Caco-2 (cell line): ENCODE data around the gene GINS1. TPM values are rescaled to one million over a fixed set of nuclear protein-coding genes. Genes with fewer than 3 reads are reported as not detected.

Experiments used
- BruUV-seq: library from RNA; stranded (reverse); fragments of 400-500 nt; replicated peaks from 2 replicates; lab custom pipeline; 2021; lab: Mats Ljungman, UMichigan
- CTCF ChIA-PET: fragments of 300-600 bp; sonication (Branson Sonifier 250); formaldehyde crosslinking; loops from one replicate; lab custom pipeline; 2022; ENCODE audit warnings: antibody characterized with exemption; lab: Charles Lee
- POLR2A ChIA-PET: fragments of 300-600 bp; sonication (Branson Sonifier 250); formaldehyde crosslinking; loops from one replicate; lab custom pipeline; 2022; ENCODE audit warnings: antibody characterized with exemption; lab: Charles Lee
- DNase-seq, 2 experiments: peaks; one replicate each; pipeline versions ENCODE4 v3.0.0 to v3.0.0-alpha.2; 2020 to 2022
- H3K27me3 ChIP-seq: replicated peaks from 2 replicates; pipeline ENCODE4 v1.6.0; 2011; ENCODE audit warnings: low read length; ENCODE audit not compliant: control insufficient read depth, insufficient read depth
- H3K36me3 ChIP-seq: 2 replicates; pipeline ENCODE4 v1.5.1; 2011; ENCODE audit warnings: low read length; ENCODE audit not compliant: control insufficient read depth, insufficient read depth
- H3K4me1 ChIP-seq: fragments of 250-450 bp; sonication (Bioruptor Pico); 2 replicates; pipeline ENCODE4 v1.5.1; 2020; ENCODE audit warnings: mild to moderate bottlenecking
- H3K4me3 ChIP-seq: 2 replicates; pipeline ENCODE4 v1.5.1; 2011; ENCODE audit warnings: low read depth, mild to moderate bottlenecking, control low read depth, low read length
- H3K9me3 ChIP-seq: fragments of 250-450 bp; sonication (Bioruptor Pico); 2 replicates; pipeline ENCODE4 v1.5.1; 2020; ENCODE audit warnings: mild to moderate bottlenecking, moderate library complexity
- H3K27ac Mint-ChIP-seq: one replicate; pipeline ENCODE4 v1.8.0; 2022; ENCODE audit warnings: mixed read lengths; ENCODE audit not compliant: unreplicated experiment
- H3K27me3 Mint-ChIP-seq: one replicate; pipeline ENCODE4 v1.8.0; 2022; ENCODE audit warnings: mixed read lengths; ENCODE audit not compliant: insufficient read depth, unreplicated experiment
- H3K36me3 Mint-ChIP-seq: one replicate; pipeline ENCODE4 v1.8.0; 2022; ENCODE audit warnings: mild to moderate bottlenecking, mixed read lengths; ENCODE audit not compliant: insufficient read depth, unreplicated experiment
- H3K4me1 Mint-ChIP-seq: one replicate; pipeline ENCODE4 v1.8.0; 2022; ENCODE audit warnings: low read depth, mixed read lengths; ENCODE audit not compliant: unreplicated experiment
- H3K4me3 Mint-ChIP-seq: one replicate; pipeline ENCODE4 v1.8.0; 2022; ENCODE audit warnings: mild to moderate bottlenecking, moderate library complexity, mixed read lengths; ENCODE audit not compliant: unreplicated experiment
- H3K9me3 Mint-ChIP-seq: one replicate; pipeline ENCODE4 v1.8.0; 2022; ENCODE audit warnings: mixed read lengths; ENCODE audit not compliant: unreplicated experiment
- intact Hi-C: fragments of 100-400 bp; cut with micrococcal nuclease; formaldehyde crosslinking; loops from one replicate; pipeline ENCODE4 v1.10.0; 2022; ENCODE audit not compliant: unreplicated experiment
- total RNA-seq: library from RNA; stranded (reverse); gene quantifications from 2 replicates; pipeline ENCODE4 v1.2.3, GENCODE V29; 2022
- TF ChIP-seq, protein P1 (sequence below), 2 experiments: fragments of 200-600 bp in 1 of 2; IDR thresholded peaks; 1 replicate in 1 of 2; 2 replicates in 1 of 2; pipeline versions ENCODE4 v1.5.1 to v1.8.0; 2011 to 2022; ENCODE audit warnings: antibody characterized with exemption in 1 of 2, control low read depth in 1 of 2, inconsistent platforms in 1 of 2, low read depth in 1 of 2, low read length in 1 of 2, mild to moderate bottlenecking in 1 of 2, moderate library complexity in 1 of 2; ENCODE audit not compliant: insufficient read depth in 1 of 2, severe bottlenecking in 1 of 2, unreplicated experiment in 1 of 2

GINS1 gene
- total RNA-seq, 1 experiment from 2014 or later: 50.9 TPM

DNA sequence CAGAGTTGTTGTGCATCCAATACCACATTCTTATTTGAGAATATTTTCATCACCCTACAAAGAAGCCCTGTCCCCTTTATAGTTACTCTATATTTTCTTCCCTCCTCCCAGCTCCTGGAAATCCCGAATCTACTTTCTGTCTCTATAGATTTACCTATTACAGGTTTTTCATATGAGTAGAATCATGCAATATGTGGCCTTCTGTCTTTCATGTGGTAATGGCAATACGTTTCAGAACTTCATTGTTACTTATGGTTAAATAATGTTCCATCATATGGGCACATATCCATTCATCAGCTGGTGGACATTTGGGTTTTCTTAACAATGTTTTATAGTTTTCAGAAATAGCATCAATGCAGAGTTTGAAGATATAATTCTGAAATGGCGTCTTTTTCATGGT is 17.1 kb downstream of the GINS1 start:
- BruUV-seq: no TSS peak
- peaks cover 67% of the 10 kb centered on the region for H3K36me3 Mint-ChIP-seq
- H3K4me3 Mint-ChIP-seq: no peak overlapping the region
- H3K27me3 Mint-ChIP-seq: no peaks in the 10 kb centered on the region
- Histone ChIP-seq H3K36me3 (no peaks in the 10 kb centered on the region), H3K27me3 (no peaks in the 10 kb centered on the region), H3K4me1 (no peaks in the 10 kb centered on the region), H3K9me3 (0 out of 2 replicates have a peak, but pooled peaks cover 5% of the 10 kb centered on the region), H3K4me3 (no peak overlapping the region)
- intact Hi-C loops: no loop called here
- ChIA-PET CTCF (no interaction called here), POLR2A (no interaction called here)
- H3K27ac Mint-ChIP-seq: no peak overlapping the region
- no peak for DNase-seq
- H3K4me1 Mint-ChIP-seq: no peaks in the 10 kb centered on the region
- TF ChIP-seq, protein P1, sequence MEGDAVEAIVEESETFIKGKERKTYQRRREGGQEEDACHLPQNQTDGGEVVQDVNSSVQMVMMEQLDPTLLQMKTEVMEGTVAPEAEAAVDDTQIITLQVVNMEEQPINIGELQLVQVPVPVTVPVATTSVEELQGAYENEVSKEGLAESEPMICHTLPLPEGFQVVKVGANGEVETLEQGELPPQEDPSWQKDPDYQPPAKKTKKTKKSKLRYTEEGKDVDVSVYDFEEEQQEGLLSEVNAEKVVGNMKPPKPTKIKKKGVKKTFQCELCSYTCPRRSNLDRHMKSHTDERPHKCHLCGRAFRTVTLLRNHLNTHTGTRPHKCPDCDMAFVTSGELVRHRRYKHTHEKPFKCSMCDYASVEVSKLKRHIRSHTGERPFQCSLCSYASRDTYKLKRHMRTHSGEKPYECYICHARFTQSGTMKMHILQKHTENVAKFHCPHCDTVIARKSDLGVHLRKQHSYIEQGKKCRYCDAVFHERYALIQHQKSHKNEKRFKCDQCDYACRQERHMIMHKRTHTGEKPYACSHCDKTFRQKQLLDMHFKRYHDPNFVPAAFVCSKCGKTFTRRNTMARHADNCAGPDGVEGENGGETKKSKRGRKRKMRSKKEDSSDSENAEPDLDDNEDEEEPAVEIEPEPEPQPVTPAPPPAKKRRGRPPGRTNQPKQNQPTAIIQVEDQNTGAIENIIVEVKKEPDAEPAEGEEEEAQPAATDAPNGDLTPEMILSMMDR (IDR thresholded peaks at IDR 0.05; ENCODE audit: insufficient read depth in 1 of 2, low read depth in 1 of 2, low read length in 1 of 2, severe bottlenecking in 1 of 2, unreplicated experiment in 1 of 2): no peak
- H3K9me3 Mint-ChIP-seq: no peaks in the 10 kb centered on the region

DNA sequence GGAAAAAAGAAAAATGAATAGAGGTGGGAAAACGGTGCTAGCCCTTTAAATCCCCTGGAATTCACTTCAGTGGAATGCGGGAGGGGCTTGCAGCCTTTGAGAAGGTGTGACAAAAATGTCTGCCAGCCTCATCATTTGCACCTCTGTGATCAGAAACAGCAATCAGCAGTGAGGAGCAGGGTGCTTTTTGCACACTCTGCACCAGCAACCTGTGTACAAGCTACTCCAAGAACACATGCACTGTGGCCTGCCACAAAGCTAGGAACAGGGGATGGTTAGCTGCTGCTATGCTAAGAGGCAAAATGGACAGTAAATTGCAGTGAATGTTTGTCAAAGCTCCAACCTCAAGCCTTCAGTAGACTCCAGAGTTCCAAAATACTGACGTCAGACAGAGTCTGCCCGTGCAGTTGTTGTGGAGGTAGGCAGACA is 29.7 kb downstream of the GINS1 start:
- intact Hi-C loops: loop anchor here (10.0 kb wide), 1 partner anchor 138 kb away; no protein-coding TSS in a partner anchor
- Mint-ChIP-seq H3K9me3 (no peaks in the 10 kb centered on the region), H3K27ac (peak overlapping the region; percentile 71), H3K36me3 (peaks cover 65% of the 10 kb centered on the region), H3K4me3 (peak overlapping the region; percentile 60), H3K27me3 (no peaks in the 10 kb centered on the region), H3K4me1 (peaks cover 14% of the 10 kb centered on the region)
- H3K4me1 ChIP-seq: peaks cover 11% of the 10 kb centered on the region
- H3K36me3 ChIP-seq: no peaks in the 10 kb centered on the region; the same call in 1 of the 2 replicates
- peak; percentile 60 to 62 for DNase-seq
- no peaks in the 10 kb centered on the region for H3K27me3 ChIP-seq
- ChIA-PET CTCF (no interaction called here), POLR2A (no interaction called here)
- TF ChIP-seq, protein P1 (IDR thresholded peaks at IDR 0.05; ENCODE audit: insufficient read depth in 1 of 2, low read depth in 1 of 2, low read length in 1 of 2, severe bottlenecking in 1 of 2, unreplicated experiment in 1 of 2): no peak
- no TSS peak for BruUV-seq
- H3K9me3 ChIP-seq: no peaks in the 10 kb centered on the region
- no peak overlapping the region for H3K4me3 ChIP-seq

DNA sequence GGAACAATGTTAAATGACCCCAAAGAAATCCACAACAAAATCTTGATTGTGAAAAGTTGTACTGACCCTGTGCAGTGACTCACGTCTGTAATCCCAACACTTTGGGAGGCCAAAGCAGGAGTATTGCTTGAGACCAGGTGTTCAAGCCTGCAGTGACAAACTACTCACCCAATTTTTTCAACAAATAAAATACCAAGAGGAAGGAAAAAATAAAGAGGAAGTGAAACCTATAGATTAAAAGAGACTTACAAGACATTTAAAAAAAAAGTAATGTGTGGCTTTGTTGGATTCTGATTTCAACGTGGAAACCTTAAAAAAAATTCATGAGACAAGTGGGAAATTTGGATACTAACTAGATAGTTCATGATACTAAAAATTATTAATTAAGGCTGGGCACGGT is 31.9 kb downstream of the GINS1 start:
- Histone ChIP-seq H3K27me3 (no peaks in the 10 kb centered on the region), H3K9me3 (no peaks in the 10 kb centered on the region), H3K36me3 (no peaks in the 10 kb centered on the region; the same call in 1 of the 2 replicates), H3K4me3 (no peak overlapping the region), H3K4me1 (peaks cover 11% of the 10 kb centered on the region)
- H3K36me3 Mint-ChIP-seq: peaks cover 71% of the 10 kb centered on the region
- TF ChIP-seq, protein P1 (IDR thresholded peaks at IDR 0.05; ENCODE audit: insufficient read depth in 1 of 2, low read depth in 1 of 2, low read length in 1 of 2, severe bottlenecking in 1 of 2, unreplicated experiment in 1 of 2): no peak
- peaks cover 14% of the 10 kb centered on the region for H3K4me1 Mint-ChIP-seq
- CTCF ChIA-PET: no interaction called here
- DNase-seq: no peak
- no peaks in the 10 kb centered on the region for H3K27me3 Mint-ChIP-seq
- POLR2A ChIA-PET: no interaction called here
- no peaks in the 10 kb centered on the region for H3K9me3 Mint-ChIP-seq
- no TSS peak for BruUV-seq
- intact Hi-C loops: loop anchor here (10.0 kb wide), 1 partner anchor 135 kb away; no protein-coding TSS in a partner anchor
- H3K4me3 Mint-ChIP-seq: no peak overlapping the region
- H3K27ac Mint-ChIP-seq: no peak overlapping the region
